Measurements from ENCODE around the gene AP1M1.

DNA sequence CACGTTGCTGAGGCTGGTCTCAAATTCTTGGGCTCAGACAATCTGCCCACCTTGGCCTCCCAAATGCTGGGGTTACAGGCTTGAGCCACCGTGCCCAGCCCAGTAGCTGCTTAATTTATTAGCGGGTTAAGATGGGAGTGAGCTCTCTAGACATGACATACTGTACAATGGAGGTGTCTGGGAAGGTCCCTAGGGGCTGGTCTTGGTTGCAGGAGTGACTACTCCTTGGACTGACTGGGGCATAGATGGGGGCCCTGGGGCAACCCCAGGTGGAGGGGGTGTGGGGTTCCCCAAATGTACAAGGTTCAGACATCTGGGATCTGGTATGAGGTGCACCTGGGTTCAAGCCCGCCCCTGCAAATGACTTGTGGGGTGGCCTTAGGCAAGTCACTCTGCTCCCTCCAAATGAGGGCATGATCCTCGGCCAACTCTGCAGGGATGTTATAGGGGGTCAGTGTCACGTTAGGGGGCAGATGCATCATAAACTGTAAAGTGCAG, 37.2 kb upstream of the AP1M1 start:
- TF ChIP-seq, protein P1, sequence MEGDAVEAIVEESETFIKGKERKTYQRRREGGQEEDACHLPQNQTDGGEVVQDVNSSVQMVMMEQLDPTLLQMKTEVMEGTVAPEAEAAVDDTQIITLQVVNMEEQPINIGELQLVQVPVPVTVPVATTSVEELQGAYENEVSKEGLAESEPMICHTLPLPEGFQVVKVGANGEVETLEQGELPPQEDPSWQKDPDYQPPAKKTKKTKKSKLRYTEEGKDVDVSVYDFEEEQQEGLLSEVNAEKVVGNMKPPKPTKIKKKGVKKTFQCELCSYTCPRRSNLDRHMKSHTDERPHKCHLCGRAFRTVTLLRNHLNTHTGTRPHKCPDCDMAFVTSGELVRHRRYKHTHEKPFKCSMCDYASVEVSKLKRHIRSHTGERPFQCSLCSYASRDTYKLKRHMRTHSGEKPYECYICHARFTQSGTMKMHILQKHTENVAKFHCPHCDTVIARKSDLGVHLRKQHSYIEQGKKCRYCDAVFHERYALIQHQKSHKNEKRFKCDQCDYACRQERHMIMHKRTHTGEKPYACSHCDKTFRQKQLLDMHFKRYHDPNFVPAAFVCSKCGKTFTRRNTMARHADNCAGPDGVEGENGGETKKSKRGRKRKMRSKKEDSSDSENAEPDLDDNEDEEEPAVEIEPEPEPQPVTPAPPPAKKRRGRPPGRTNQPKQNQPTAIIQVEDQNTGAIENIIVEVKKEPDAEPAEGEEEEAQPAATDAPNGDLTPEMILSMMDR (IDR thresholded peaks at IDR 0.05): no peak
- no peak for TF ChIP-seq POLR2A (IDR thresholded peaks at IDR 0.05)
